HG03354 (cell line): ENCODE data around the gene TNN.
A peak's percentile ranks its signal among the peaks of the same experiment; 100 is the strongest.
"Not testable (repeated sequence)": the region's sequence is repeated elsewhere in the genome, so short reads cannot be mapped to it uniquely, and the experiment has no call there.

Source experiments
- ATAC-seq: cut with Tn5 transposase; IDR thresholded peaks from one replicate; pipeline ENCODE4 v1.9.1; 2021; ENCODE audit warnings: mild to moderate bottlenecking; ENCODE audit not compliant: unreplicated experiment, poor library complexity, severe bottlenecking

TNN gene, protein sequence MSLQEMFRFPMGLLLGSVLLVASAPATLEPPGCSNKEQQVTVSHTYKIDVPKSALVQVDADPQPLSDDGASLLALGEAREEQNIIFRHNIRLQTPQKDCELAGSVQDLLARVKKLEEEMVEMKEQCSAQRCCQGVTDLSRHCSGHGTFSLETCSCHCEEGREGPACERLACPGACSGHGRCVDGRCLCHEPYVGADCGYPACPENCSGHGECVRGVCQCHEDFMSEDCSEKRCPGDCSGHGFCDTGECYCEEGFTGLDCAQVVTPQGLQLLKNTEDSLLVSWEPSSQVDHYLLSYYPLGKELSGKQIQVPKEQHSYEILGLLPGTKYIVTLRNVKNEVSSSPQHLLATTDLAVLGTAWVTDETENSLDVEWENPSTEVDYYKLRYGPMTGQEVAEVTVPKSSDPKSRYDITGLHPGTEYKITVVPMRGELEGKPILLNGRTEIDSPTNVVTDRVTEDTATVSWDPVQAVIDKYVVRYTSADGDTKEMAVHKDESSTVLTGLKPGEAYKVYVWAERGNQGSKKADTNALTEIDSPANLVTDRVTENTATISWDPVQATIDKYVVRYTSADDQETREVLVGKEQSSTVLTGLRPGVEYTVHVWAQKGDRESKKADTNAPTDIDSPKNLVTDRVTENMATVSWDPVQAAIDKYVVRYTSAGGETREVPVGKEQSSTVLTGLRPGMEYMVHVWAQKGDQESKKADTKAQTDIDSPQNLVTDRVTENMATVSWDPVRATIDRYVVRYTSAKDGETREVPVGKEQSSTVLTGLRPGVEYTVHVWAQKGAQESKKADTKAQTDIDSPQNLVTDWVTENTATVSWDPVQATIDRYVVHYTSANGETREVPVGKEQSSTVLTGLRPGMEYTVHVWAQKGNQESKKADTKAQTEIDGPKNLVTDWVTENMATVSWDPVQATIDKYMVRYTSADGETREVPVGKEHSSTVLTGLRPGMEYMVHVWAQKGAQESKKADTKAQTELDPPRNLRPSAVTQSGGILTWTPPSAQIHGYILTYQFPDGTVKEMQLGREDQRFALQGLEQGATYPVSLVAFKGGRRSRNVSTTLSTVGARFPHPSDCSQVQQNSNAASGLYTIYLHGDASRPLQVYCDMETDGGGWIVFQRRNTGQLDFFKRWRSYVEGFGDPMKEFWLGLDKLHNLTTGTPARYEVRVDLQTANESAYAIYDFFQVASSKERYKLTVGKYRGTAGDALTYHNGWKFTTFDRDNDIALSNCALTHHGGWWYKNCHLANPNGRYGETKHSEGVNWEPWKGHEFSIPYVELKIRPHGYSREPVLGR (N-terminal part only)

DNA sequence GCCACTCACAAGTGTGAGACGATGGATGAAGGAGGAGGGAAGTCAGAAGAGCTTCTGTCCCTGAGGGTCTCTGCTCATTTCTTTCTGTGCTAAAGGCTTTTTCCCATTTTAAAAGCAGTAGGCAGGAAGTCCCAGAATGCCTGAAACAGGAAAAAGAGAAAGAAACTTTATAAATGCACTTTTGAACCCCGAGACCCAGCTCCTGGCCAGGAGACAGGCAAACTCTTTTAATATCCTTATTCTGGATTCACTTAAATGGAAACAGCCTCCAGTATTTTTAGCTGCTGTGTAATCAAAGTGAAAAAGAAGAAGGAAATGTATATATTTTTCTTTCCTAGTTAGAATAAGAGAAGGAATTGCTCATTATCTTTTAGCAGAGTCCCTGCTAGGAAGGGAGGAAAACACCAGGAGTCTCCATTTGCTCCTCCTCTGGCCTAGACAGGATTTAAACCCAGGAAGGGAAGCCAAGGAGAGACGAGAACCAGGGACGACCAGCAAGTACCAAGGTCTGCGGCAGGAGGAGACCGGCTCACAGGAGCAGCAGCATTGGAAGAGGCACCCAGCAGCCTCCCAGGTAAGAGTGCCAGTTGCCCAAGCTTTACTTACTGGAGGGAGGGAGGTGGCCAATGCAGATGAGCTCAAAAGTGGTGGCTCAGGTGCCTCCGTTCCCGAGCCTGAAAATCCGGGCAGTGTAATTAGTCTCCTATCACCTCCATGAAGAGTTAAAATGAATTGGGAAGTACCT lies at the start of gene TNN:
TSS of gene TNN (plus strand) at position 472 of the 745 bp plus-strand sequence. CDS start 9,586 bp downstream, outside the sequence.
- ATAC-seq, result no peak

DNA sequence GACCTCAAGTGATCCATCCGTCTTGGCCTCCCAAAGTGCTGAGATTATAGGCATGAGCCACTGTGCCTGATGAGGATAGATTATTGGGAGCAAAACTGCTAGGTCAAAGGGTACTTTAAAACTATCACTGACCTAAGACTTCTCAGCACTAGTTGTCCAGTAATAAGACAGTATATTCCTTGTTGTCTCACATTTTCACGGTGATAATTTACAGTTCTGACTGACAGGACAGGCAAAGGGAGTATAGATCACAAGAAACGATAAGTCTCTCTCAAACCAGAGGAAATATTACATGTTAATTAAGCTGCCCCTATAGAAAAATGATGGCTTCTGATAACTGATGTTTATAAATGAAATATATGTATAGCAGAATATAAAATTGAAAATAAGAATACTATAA lies 48.1 kb upstream of the TNN start:
- ATAC-seq, result no peak

DNA sequence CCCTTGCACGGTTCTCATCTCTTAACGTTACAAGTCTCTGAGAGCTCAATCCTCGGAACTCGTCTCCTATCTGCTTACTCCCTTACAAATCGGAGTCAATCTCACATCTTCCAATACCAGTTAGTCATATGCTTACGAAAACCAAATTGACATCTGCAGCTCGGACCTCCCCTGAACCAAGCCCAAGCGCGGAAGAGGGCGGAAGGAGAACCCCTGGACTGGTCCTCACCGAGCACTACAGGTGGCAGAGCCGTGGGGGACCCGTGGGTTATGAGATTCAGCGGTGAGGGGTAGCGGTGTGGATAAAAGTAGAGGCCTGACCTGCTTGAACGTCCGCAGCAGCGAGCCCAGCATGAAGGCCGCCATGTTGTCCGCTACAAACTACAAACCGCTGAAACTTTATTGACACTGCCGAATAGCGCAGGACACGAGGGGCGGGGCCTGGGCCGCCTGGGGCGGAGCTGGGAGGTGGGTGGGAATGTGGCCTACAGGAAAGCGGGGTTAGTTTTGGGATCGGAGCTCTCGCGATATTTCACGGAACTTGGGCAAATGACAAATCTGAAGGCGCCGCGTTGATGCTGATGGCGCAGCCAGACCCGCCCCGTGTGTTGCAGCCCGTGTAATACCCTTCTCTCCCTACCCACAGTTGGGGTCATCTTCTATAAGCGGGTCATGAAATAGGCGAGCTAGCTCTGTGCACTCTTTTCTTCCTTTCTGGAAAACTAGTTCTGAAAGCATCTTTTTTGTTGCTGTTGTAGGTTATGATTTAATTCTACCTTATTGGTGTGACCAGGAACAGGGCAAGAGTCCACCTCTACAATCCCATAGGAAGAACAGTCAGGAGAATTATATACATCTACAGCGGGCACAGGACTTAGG lies 44.4 kb upstream of the TNN start, which contains the start of gene MRPS14:
TSS of gene MRPS14 (minus strand) at position 383 of the 879 bp plus-strand sequence. CDS start at position 366, 17 bp downstream.
- peak; percentile 94 for ATAC-seq

DNA sequence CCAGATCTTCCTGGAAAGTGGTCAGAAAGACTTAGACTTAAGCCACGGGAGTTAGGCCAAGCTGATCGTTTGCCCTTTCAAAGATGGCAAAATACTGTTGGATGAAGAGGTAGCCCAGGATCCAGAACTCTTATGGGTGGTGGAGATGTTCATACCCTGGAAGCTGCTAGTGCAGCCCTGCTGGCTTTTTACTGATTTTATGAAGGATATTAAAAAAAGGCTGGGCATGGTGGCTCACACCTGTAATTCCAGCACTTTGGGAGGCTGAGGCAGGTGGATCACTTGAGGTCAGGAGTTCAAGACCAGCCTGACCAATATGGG lies 43.8 kb upstream of the TNN start:
- ATAC-seq, result not testable (repeated sequence)

DNA sequence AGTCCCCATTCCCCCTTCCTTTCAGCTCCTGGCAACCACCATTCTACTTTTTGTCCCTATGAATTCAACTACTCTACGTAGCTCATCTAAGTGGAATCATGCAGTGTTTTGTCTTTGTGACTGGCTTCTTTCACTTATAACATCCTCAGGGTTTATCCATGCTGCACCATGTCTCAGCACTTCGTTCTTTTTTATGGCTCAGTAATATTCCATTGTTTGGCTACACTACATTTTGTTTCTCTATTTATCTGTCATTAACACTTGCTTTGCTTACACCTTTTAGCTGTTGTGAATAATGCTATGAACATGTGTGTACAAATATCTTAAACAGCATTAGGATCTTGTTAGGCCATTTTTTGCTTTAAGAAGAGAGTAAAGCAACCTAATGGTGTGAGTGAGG lies 42.9 kb upstream of the TNN start:
- ATAC-seq, result no peak

DNA sequence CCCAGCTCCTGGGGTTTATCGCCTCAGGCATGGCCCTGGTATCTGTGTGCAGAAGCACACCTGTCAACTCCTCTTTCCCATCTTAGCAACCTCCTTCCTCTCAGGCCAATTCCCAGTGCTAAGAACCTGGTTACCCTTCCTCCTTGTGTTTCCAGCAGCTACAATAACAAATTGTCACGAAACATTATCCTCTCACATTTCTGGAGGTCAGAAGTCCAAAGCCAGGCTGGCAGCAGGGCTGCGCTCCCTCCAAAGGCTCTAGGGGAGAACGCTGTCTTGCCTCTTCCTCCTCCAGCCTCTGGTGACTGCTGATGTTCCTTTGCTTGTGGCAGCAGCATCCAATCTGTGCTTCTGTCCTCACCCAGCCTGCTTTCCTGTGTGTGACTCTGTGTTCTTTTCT lies 33.7 kb upstream of the TNN start:
- ATAC-seq, result no peak

DNA sequence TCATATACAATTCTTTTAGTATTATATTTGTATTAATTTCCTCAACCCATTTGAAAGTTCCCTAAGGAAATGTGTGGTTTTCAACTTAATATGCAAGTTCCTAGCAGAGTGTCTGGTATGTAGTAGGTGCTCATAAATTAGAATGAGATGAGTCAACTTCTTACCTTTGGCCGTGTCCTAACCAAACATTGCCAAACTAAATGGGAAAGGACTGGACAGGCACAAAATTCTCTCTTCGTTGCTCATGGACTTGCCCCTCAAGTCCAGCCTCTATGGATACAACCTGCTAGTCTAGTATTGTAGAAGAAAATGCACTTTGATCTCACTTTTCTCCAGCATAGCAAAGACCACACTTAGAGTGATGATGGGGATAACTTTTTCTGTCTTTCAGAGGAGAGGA lies 32.9 kb upstream of the TNN start:
- ATAC-seq, result no peak

DNA sequence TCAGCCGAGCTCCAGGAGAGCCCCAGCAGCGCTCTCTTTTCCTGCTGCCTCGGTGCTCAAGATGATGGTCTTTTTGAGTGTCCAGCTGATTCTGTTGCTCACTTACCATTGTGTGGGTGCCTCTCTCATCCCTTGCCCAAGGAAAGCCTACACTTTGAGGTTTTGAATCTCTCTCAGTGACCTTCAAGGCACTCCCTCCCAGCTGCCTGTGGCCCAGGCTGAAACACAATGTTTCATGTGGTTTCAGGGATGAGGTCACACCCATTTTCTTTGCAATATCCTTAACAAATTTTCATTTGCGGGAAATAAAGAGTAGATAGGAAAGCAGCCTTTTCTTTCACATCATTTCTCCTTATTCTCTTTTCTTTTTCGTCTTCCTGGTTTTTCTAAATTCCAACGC lies 31.8 kb upstream of the TNN start:
- ATAC-seq, result no peak

DNA sequence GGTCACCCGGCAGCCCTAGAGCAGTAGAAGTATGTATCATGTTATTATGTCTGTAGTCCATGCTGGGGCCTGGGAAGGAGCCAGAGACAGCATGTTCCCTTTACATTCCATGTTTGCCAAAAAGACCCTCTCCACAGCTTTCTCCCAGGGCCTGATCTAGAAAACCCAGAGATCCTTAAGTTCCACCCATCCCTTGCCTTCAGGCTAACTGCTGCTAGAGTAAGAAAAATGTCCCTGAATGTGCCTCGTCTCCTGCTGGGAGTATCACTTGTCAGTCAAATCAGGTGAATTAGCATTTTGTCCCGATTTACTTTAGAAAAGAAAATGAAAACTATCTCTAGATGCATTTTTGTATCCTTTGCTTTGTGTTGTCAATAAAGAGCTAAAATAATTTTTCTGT lies 31.2 kb upstream of the TNN start:
- ATAC-seq, result no peak

DNA sequence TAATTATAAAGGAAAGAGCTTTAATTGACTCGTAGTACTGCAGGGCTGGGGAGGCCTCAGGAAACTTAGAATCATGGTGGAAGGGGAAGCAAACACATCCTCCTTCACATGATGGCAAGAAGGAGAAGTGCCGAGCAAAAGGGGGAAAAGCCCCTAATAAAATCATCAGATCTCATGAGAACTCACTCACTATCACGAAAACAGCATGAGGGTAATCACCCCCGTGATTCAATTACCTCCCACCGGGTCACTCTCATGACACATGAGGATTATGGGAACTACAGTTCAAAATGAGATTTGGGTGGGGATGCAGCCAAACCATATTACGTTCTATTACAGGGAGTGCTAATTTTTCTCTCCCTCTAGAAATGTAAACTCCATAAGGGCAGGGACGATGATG lies 30.2 kb upstream of the TNN start:
- ATAC-seq, result no peak

DNA sequence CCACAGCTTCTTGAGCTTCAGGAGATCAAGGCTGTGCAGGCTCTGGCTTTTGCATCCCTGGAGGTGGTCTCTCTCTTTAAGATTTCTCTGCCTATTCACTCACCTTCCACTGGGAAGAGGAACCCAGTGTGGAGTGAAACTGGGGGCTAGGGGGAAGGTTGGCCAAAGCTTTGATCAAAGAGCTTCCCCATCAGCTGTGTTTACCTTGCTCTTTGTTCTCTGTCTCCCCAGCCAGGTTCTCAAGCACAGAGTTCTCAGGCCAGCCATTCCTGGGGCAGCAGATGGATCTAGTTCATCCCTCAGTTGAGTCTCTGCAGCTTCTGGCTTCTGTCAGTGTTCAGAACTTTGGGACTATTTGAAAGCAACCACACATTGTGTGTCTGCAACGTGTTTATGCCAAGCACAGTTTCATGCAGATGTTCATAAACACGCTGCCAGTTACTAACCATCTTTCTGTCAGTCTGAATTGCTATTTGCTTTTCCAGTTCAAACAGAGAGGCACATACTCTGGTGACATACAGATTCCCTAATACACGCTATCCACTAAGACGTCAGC lies 27.2 kb upstream of the TNN start:
- no peak for ATAC-seq

DNA sequence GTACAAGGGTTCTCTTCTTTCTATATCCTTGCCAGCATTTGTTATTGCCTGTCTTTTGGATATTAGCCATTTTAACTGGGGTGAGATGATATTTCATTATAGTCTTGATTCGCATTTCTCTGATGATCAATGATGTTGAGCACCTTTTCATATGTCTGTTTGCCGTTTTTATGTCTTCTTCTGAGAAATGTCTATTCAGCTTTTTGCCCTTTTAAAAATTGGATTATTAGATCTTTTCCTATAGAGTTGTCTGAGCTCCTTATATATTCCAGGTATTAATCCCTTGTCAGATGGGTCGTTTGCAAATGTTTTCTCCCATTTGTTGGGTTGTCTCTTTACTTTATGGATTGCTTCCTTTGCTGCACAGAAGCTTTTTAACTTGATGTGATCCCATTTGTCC lies 25.0 kb upstream of the TNN start:
- no peak for ATAC-seq

DNA sequence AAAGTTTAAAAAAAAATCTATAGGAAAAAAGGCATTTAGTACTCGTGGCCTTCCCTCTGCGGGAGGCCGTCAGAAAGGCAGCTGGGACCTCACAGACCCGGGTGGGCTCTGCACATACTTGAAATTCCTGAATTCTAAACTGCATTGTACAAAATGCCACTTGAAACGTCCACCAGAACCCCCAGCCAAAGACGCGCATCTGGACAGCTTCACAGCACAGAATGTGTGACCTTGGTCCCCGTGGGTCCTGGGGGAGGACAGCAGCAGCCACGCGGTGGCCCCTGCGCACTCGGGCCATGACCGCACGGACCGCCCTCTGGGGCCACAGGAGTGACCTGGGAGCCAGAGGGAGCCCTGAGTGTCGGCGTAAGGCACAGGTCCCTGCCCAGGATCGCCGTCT lies 23.8 kb upstream of the TNN start:
- ATAC-seq, result no peak

DNA sequence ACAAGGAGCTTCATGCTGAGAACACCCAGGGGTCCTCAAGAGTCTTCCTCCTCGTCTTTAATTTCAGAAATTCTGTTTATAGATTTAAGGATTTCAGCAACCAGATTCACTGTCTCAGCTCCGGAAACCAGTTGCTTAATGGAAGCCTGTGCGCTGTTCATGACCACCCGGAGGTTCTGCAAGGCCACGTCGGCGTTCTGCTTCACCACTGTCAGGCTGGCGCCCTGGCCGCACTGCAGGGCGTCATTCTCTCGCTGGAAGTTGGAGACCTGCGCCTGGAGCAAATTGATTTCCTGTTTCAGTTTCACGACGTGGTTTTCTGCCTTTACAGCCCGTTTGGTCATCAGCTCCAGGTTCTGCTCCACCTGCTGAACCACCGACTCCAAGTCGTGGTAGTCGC lies 23.0 kb upstream of the TNN start:
- ATAC-seq, result not testable (repeated sequence)

DNA sequence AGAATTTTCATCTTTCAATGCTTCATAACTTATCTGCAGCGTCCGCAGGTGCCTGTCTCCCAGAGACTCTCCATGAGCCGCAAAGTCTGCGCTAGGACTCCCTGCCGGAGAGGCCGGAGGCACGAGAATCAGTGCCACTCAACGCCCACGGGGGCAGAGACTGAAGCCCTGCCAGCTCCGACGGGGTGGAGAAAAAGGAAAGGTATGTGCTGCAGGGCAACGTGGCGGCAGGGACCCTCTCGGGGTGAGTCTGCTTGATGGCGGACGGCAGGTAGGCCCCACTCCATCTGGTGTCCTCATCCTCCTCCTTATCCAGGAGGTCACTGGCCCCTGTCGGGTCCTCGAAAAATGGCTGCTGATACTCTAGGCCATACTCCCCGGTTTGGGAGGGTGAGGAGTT lies 22.5 kb upstream of the TNN start:
- ATAC-seq, result no peak

DNA sequence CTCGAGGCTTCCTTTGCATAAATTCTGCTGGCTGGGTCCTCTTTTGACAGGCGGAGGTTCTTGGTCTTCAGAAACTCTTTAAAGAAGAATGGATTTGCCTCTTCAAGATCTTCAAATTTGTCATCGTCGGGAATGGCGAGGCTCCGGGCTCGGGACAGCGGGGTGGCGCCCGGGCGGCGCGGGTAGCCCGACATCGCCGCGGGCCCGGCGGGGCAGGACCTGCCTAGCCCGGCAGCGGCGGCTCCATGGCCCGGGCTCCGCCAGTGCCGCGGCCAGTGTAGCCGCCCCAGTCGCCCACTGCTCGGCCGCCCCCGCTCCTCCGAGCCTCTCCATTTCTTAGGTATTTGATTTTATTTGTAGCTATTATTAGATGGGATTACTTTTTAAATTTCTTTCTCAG lies 22.1 kb upstream of the TNN start:
- ATAC-seq, result no peak

DNA sequence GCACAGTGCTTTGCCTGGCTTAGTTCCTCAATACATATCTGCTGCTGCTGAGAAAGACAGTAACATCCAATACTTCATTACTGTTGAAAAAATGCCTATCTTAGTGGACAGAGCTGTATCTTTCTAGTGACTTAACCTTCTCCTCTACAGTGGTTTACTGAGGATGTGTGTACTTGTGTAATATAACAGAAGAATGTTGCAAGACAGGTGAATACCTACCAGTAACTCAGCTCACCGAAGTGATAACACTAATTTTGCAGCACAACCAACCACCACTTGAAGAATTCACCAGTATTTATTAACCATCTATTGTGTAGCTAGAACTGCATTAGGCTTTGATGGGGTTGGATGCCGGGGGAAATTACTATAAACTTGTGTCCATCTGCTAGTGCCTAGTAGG lies 16.6 kb upstream of the TNN start:
- ATAC-seq, result no peak

DNA sequence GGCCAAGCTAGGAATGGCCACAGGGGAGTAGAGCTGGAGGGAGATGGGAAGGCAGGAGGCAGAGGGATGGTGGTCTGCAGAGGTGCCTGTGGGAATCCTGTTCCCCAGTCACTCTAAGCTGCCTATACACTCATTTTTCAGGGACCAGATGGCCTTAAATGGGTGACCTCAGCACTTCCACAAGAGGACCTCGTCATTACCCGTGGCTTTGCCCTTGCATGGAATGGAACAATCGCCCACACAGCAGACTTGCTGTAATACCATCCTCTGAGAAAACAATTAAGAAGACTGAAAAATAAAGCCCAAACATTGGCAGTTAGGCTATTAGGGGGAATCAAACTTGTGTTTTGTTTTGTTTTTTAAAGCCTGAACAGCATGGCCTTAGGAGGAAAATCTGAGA lies 12.9 kb upstream of the TNN start:
- no peak for ATAC-seq
